ENCODE data around the gene TTLL10. TPM values are rescaled to one million over a fixed set of nuclear protein-coding genes. Genes with fewer than 3 reads are reported as not detected.

Gene TTLL10
- total RNA-seq, 4 donors from 2014 or later = 0.23 TPM; not detected in 3

GRCh38 chr1:1204998-1205768 lies 31.5 kb downstream of the TTLL10 start:
- no peak for TF ChIP-seq POLR2A (IDR thresholded peaks at IDR 0.05)
- TF ChIP-seq POLR2AphosphoS5 (IDR thresholded peaks at IDR 0.05) = no peak
- no peak overlapping the region for H3K4me3 ChIP-seq
- no CpG with 5 or more reads among the region's 19 CpGs for WGBS, 2 donors (ENCODE audit: low coverage in 1 of 2)
- peaks cover 0 to 42% (median 6%) of the 10 kb centered on the region in 3 donors for H3K4me1 ChIP-seq
- H3K36me3 ChIP-seq = no peaks in the 10 kb centered on the region
- no peak for ATAC-seq
- no peak overlapping the region for H3K27ac ChIP-seq
- peaks cover 82% of the 10 kb centered on the region for H3K27me3 ChIP-seq
- no peaks in the 10 kb centered on the region for H3K9me3 ChIP-seq

- Histone ChIP-seq H3K27me3 (peaks cover 75% of the 10 kb centered on the region), H3K36me3 (no peaks in the 10 kb centered on the region), H3K9me3 (no peaks in the 10 kb centered on the region), H3K4me1 (peaks cover 0 to 38% (median 6%) of the 10 kb centered on the region in 3 donors), H3K27ac (no peak overlapping the region), H3K4me3 (peak overlapping the region in 1 of 2 donors; percentile 30)
- no CpG with 5 or more reads among the region's 31 CpGs for WGBS, 2 donors (ENCODE audit: low coverage in 1 of 2)
- no peak for ATAC-seq
- no peak for TF ChIP-seq POLR2A (IDR thresholded peaks at IDR 0.05)
- TF ChIP-seq EP300 (IDR thresholded peaks at IDR 0.05) = no peak
- no peak for TF ChIP-seq POLR2AphosphoS5 (IDR thresholded peaks at IDR 0.05)
- no peak for TF ChIP-seq CTCF (IDR thresholded peaks at IDR 0.05)
Observed at GRCh38 chr1:1205769-1206375, 32.2 kb downstream of the TTLL10 start.

- H3K4me1 ChIP-seq = peaks cover 0 to 32% (median 6%) of the 10 kb centered on the region in 3 donors
- no CpG with 5 or more reads among the region's 49 CpGs for WGBS, 2 donors (ENCODE audit: low coverage in 1 of 2)
- H3K27ac ChIP-seq = no peak within 1 kb of the TSS
- ATAC-seq = no peak
- peak within 1 kb of the TSS in 1 of 2 donors; percentile 30 for H3K4me3 ChIP-seq
- H3K9me3 ChIP-seq = no peaks in the 10 kb centered on the region
- peaks cover 69% of the 10 kb centered on the region for H3K27me3 ChIP-seq
- TF ChIP-seq EP300 (IDR thresholded peaks at IDR 0.05) = no peak
- TF ChIP-seq CTCF (IDR thresholded peaks at IDR 0.05) = no peak
- no peak for TF ChIP-seq POLR2AphosphoS5 (IDR thresholded peaks at IDR 0.05)
- TF ChIP-seq POLR2A (IDR thresholded peaks at IDR 0.05) = no peak
- no peaks in the 10 kb centered on the region for H3K36me3 ChIP-seq
Observed at GRCh38 chr1:1206376-1206965, 32.8 kb downstream of the TTLL10 start, which contains the start of gene TNFRSF18. TSS of gene TNFRSF18 (minus strand) at chr1:1206592. CDS start at chr1:1206571, 21 bp downstream.

GRCh38 chr1:1206966-1207531 lies 33.4 kb downstream of the TTLL10 start:
- Histone ChIP-seq H3K4me1 (peaks cover 0 to 30% (median 6%) of the 10 kb centered on the region in 3 donors), H3K36me3 (no peaks in the 10 kb centered on the region), H3K27me3 (peaks cover 67% of the 10 kb centered on the region), H3K4me3 (no peak overlapping the region), H3K9me3 (no peaks in the 10 kb centered on the region), H3K27ac (no peak overlapping the region)
- TF ChIP-seq POLR2AphosphoS5 (IDR thresholded peaks at IDR 0.05) (no peak), CTCF (IDR thresholded peaks at IDR 0.05) (no peak), EP300 (IDR thresholded peaks at IDR 0.05) (no peak), POLR2A (IDR thresholded peaks at IDR 0.05) (no peak)
- WGBS, 2 donors (ENCODE audit: low coverage in 1 of 2) = 76% methylated on average over 3 of the region's 19 CpGs; no CpG with 5 or more reads in 1 of the 2 donors
- ATAC-seq = no peak

GRCh38 chr1:1207571-1207892 lies 33.9 kb downstream of the TTLL10 start:
- Histone ChIP-seq H3K27me3 (peaks cover 64% of the 10 kb centered on the region), H3K4me3 (no peak overlapping the region), H3K36me3 (no peaks in the 10 kb centered on the region), H3K4me1 (peaks cover 0 to 30% (median 6%) of the 10 kb centered on the region in 3 donors), H3K27ac (no peak overlapping the region), H3K9me3 (no peaks in the 10 kb centered on the region)
- WGBS, 2 donors (ENCODE audit: low coverage in 1 of 2) = 20% methylated on average over 1 of the region's 11 CpGs; no CpG with 5 or more reads in 1 of the 2 donors
- ATAC-seq = no peak
- TF ChIP-seq POLR2AphosphoS5 (IDR thresholded peaks at IDR 0.05) (no peak), CTCF (IDR thresholded peaks at IDR 0.05) (no peak), POLR2A (IDR thresholded peaks at IDR 0.05) (no peak), EP300 (IDR thresholded peaks at IDR 0.05) (no peak)

Data from gastroesophageal sphincter (tissue), 4 donors.